HG03045 (cell line): ENCODE data around the gene ST6GALNAC1.
"Not testable (repeated sequence)": the region's sequence is repeated elsewhere in the genome, so short reads cannot be mapped to it uniquely, and the experiment has no call there.

ENCODE experiments used
- ATAC-seq: cut with Tn5 transposase; IDR thresholded peaks from one replicate; pipeline ENCODE4 v1.9.1; 2021; ENCODE audit warnings: mild to moderate bottlenecking, moderate library complexity; ENCODE audit not compliant: unreplicated experiment

The ST6GALNAC1 gene

DNA sequence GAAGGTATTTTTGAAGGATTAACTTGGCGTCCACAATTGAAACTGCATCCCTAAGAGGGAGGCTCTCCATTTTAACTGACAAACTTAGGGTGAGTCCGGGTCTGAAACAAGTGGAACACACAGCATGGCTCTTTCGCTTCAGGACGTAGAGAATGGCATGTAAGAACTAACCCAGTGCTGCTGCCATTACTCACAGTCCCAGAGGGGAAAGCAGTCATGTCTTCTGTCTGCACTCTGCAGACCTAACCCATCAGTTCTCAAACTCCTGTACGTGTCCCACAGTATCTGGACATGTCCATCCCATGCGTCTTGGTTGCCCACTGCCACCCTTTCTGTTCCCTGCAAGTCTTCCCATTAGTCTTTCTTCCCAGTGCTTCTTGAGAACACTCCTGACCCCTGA is 563 bp downstream of the ST6GALNAC1 start:
- no peak for ATAC-seq

DNA sequence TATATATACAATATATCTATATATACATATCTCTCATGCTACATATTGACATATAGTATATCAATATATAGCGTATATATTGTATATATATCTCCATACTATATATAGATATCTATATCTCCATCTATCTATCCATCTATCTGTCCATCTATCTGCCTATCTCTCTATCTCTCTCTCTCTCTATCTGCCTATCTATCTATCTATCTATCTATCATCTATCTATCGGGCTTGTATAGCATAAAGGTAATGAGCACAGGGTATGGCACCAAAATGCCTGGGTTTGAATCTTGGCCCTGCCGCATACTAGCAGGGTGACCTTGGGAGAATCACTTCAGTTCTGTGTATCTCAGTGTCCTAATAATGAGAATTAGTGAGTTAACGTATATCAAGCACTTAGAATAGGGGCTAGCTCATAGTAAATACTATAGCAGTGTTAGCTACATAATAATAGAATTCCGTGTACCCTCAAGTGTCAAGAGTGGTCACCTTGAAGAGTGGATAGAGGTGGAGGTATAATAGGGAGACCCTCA is 1.5 kb downstream of the ST6GALNAC1 start:
- ATAC-seq = no peak

DNA sequence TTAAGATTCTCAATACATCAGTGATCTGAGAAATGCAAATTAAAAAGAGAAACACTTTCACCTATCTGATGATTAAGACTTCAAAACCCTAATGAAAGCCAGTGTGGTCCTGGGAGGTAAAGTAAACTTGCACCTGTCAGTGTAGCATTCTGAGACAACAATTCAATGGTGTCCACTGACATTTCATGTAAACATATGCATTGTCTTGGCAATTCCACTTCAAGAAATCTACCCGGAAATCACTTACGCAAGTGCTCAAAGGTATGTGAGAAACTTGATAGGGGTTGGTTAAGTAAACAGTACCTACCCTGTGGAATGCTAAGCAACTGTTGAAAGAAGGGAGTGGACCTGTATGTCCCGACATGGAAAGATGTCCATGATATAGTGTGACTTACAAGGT is 2.1 kb downstream of the ST6GALNAC1 start:
- no peak for ATAC-seq

DNA sequence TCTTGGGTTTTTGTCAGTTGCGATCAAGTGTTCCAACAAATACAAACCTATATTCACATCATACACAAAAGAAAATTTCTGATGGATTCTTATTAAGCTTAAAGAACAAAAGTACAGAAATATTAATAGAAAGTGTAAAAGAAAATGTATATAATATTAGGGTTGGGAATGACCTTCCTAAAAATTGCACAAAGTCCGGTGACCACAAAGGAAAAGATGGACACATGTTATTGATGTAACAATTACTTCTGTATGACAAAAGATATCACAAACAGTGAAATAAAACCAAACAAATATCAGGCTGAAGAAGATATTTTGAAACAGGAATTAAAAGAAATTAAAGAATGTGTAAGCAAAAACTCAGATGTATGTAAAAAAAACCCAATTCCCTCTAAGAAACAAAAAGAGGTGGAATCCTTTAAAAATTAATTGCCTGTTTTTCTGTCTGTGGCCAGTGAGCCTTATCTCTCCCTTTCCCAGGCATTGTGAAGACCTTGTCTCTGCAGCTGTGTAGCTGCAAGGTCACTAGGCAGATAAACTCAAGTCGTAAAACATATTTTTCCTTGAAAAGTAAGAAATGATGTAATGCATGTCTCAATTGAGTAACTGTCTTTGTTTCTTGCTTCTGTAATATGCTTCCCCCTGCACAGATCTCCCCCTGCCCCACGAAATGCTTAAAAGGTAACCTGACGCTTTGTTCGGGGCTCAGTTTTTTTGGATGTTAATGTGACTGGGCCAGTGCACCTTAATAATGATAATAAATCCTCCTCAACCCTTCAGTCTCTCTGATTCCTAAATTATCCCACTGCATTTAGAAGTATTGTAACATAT is 2.8 kb downstream of the ST6GALNAC1 start:
- ATAC-seq = no peak

DNA sequence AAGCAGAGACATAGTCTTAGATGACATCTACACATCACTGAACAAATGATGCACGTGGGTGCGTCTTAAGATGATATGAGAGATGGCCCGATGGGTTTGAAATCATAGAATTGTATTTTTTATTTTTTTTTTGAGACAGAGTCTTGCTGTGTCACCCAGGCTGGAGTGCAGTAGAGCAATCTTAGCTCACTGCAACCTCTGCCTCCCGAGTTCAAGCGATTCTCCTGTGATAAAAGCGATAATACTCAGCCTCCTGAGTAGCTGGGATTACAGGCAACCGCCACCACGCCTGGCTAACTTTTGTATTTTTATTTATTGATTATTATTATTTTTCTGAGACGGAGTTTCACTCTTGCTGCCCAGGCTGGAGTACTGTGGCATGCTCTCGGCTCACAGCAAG is 5.3 kb downstream of the ST6GALNAC1 start:
- ATAC-seq = no peak

DNA sequence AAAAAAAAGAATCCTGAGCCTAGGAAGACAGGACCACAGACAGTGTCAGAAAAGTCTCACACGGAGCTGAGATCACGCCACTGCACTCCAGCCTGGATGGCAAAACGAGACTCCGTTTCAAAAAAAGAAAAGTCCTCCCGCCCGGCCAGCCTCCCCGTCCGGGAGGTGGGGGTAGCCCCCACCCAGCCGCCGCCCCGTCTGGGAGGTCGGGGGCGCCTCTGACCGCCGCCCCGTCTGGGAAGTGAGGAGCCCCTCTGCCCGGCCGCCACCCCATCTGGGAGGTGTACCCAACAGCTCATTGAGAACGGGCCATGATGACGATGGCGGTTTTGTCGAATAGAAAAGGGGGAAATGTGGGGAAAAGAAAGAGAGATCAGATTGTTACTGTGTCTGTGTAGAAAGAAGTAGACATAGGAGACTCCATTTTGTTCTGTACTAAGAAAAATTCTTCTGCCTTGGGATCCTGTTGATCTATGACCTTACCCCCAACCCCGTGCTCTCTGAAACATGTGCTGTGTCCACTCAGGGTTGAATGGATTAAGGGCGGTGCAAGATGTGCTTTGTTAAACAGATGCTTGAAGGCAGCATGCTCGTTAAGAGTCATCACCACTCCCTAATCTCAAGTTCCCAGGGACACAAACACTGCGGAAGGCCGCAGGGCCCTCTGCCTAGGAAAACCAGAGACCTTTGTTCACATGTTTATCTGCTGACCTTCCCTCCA is 6.9 kb downstream of the ST6GALNAC1 start:
- not testable (repeated sequence) for ATAC-seq

DNA sequence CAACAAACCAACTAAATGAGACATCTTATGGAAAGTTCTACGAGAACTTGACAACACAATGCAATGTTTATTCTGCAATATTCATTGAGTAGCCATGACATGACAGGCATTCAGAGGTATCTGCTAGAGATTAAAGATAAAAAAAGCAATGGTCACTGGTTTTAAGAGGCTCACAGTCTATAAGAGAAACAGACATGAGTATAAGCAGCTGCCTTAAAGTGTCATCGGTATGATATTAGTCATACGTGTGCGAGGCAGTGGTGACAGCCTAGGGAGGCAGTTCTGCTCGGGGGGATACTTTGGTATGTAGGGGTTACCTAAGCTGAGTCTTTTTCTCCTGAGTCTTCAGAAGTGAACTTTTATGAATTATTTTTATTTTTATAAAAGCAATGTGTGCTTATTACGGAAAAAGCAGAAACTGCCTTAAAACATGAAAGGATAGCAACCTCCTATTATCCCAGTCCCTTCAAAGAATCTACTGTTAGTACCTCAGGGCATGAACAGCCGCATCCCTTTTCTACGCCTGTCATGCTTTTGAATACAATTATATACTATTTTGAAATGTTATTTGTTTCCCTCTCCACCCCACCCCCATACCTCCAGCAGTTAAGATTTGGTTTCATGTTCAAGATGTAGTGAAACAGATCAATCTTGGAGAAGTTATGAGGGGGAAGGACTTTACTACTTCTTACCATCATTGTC is 7.7 kb downstream of the ST6GALNAC1 start:
- no peak for ATAC-seq

DNA sequence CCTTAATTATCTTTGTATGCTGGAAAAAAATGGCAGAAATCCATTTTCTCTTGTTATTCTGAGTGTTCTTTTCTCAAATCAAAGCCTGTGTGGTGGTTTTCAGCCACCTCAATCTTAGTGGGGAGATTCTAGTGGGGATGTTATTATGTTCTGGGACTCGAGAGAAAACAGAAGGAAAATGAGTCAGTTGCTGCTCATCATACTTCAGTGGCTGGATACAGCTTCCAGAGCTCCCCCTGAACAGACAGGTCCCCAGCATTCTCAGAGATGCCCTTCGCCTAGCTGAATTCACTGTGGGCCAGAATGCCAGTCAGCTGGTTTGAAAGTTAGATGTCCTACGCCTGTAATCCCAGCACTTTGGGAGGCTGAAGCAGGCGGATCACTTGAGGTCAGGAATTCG is 8.5 kb downstream of the ST6GALNAC1 start:
- ATAC-seq = no peak

DNA sequence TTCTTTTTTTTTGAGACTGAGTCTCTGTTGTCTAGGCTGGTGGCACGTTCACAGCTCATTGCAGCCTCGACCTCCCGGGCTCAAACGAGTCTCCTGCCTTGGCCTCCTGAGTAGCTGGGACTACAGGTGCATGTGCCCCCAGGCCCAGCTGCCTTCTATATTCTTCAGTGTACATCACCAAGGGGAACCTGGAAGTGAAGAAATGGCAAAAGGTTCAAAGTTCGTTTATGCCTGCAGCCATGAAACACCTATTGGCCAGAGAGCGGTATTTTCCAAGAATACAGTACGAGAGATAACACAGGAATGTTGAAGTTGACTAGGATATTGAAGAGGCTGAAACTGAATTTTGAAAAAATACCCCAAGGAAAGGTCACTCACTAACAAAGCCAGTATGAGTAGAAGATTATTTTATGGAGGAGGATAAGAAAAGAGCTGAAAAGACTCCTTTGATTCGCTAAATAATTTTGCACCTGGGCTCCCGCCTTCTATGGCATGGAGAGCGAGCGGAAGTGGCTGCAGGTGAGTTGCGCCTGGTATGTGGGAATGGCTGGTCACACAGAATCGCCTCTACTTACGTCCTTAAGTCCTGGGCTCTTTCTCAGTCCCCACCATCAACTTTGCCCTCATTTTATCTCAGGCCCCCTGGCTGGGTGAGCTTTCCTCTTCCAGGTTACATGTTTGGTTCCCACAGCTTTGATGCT is 9.8 kb downstream of the ST6GALNAC1 start:
- ATAC-seq = no peak

DNA sequence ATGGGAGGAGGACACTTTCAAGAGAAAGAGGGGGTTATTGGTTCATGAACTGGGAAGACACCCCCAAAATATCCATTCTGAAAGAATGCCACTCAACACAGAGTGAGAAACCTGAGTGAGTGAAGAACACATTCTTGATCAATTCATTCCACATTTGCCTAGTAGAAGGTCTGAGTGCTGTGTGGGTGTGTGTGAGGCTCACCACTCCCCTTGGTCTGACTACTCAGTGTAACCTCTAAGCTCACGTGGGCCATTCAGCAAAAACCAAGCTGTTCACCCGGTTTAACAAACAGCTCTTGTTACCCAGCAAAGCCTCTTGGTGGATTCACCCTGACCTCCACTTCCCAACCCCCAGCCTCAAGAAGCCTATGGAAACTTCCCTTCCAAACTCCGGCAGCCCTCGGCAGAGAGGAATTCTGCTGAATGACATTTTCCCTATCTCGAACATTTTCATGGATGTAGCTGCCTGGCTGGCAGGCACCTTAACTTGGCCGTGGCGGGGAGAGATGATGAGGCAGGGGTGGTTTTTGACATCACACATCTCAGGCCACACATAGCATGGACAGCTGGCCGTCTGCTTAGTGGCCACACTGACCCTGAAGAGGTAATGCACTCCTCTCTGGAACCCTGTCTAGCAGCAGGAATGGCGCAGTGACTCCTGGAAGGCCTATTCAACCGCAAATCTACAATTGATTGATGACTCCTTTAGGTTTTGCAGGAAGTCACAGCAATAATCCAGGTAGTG is 11.6 kb downstream of the ST6GALNAC1 start:
- ATAC-seq = no peak

DNA sequence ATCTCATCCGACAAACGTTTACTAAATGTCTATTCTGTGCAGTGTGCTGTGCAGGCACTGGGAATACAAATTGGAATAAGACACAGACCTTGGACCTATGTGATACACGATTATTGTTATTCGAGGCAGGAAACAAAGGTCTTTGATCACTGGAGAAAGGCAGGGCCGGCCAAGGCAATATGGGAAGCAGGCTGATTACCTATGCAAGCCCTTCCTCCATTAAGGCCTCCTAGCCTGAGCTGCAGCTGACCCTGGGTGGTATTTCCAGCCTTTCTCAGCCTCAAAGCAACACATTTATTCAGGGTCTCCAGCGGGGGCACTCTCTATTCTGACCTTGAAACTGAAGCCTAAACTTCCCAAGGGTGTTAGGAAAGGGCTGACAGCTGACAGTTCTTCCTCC is 13.4 kb downstream of the ST6GALNAC1 start:
- ATAC-seq = no peak

DNA sequence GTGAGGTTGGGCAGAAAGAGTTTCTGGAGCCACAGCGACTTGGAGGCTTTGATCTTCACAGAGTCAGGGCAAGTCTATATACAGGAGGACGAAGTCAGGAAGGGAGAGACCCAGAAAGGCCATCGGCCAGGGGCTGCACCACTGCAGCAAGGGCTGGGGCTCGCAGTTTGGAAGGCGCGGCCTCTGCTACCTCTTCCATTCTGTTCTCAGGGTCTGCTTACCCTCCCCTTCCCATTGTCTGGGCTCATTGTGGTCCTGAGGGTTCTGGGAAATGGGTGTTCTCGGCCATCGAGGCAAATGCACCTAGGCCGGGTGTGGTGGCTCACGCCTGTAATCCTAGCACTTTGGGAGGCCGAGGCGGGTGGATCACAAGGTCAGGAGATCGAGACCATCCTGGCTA is 16.0 kb downstream of the ST6GALNAC1 start:
- ATAC-seq = no peak

DNA sequence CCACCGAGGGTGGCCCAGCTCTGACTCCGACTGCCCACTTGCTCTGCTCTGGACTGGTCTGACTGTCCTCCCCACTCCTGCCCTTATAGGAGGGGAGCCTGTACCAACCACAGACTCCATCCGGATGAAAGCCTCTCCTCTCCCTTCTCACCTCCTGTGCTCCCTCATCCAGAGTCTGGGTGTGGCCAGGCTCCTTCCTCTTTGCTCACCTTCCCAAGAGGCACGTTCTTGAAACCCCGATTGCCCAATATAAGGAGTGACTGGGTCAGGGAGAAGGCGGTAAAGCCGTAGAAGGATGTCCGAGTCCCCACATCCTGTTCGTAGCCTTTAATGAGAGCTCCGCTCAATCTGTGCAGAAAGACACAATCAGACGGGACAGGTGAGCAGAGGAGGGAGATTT is 17.1 kb downstream of the ST6GALNAC1 start:
- no peak for ATAC-seq

DNA sequence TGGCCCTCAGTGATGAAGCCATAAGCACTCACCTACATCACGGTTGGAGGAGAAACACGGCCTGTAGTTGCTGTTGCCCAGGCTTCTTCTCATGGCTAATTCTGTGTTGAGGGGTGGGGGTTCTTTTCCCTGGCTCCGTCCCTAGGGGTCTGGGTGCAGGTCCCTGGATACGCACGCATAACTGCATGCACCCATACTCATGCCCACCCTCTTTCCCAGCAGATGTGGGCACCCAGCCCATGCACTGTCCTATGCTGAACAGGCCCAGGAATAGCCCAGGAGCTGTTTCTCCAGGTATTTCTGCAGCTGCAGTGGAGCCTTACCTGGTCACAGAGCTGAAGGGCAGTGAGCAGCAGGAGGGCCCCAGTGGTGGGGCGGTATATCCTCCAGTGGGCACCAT is 18.1 kb downstream of the ST6GALNAC1 start:
- no peak for ATAC-seq

DNA sequence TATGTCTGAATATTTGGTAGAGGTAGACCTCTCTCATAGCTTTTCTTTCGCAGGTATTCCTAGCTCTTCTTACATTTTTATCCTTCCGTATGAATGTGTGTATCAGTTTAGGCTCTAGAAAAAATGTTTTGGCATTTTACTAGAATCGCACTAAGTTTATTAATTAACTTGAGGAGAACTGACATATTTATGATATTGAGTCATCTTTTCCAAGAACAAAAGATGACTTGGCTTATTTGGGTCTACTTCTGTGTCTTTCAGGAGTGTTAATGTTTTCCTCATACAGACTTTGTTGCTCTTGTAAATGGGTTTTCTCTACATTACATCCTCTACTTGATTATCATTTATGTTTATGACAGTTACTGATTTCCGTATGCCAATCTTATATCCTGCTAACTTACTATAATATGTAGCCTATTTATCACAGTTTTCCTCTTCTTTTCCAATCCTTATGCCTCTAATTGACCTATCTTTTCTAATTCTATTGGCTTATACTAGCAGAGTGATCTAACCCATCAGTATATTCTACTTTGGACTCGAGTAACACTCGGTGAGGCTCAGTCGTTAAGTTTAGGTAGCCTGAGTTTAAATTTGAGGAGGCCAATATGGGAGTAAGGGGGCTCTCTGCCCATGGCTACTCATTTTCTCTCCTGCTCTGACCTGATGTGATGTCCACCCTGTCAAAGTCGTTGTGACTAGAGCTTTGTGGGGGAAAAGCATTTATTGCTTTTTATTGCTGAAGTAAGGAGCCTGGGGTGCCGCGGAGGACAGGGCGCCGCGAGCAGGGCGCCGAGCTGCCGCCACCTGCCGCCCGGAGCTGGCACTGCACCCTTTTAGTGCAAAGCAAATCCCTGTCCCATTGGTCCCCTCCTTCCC is 20.0 kb downstream of the ST6GALNAC1 start:
- ATAC-seq = no peak

DNA sequence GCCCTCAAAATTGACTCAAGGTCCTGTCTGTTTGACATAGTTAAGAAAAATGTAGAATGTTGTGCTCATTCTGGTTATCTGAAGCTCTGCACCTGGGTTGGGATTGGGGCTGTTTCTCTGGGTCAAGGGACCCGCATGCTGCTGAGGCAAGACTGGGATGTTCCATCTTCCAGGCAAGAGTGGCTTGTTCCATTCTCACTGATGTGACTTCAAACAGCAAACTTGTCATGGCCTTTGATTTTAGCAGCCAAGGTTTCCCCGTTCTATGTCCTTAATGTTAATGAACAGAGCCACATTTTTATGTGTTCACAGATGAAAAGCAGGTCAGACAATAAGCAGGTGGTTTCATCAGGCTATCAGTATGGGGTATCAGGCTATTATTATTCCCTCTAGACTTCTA is 25.7 kb downstream of the ST6GALNAC1 start:
- ATAC-seq = no peak

DNA sequence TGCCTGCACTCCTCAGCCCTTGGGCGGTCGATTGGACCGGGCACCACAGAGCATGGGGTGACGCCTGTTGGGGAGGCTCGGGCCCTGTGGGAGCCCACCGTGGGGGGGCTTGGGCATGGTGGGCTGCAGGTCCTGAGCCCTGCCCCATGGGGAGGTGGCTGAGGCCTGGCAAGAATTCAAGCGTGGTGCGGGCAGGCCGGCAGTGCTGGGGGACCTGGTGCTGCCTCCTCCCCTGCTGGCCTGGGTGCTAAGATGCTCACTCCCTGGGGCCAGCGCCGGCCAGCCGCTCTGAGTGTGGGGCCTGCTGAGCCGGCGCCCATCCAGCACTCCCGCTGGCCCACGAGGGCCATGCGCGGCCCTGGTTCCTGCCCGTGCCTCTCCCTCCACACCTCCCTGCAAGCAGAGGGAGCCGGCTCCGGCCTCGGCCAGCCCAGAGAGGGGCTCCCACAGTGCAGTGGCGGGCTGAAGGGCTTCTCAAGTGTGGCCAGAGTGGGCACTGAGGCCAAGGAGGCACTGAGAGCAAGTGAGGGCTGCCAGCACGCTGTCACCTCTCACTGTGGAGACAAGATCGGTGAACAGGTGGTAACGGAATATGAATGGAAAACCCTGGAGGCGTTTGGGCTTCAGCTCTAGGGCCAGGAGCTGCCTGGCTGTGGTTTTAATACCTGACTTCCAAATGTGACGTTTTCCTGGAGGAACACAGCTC is 28.5 kb downstream of the ST6GALNAC1 start:
- ATAC-seq = no peak

DNA sequence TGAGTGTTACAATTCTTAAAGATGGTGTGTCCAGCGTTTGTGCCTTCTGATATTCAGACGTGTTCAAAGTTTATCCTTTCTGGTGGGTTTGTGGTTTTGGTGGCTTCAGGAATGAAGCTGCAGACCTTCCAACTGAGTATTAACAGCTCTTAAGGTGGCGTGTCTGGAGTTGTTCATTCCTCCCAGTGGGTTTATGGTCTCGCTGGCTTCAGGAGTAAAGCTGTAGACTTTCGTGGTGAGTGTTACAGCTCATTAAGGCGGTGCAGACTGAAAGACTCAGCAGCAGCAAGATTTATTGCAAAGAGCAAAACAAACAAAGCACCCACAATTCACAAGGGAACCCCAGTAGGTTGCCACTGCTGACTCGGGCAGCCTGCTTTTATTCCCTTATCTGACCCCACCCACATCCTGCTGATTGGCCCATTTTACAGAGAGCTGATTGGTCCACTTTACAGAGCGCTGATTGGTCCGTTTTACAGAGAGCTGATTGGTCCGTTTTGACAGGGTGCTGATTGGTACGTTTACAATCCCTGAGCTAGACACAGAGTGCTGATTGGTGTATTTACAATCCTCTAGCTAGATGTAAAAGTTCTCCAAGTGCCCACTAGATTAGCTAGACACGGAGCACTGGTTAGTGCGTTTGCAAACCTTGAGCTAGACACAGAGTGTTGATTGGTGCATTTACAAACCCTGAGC is 29.3 kb downstream of the ST6GALNAC1 start:
- ATAC-seq = not testable (repeated sequence)
